ENCODE results near the gene SACS. TPM values are rescaled to one million over a fixed set of nuclear protein-coding genes. Genes with fewer than 3 reads are reported as not detected.

SACS gene
- total and polyA plus RNA-seq, 2 of the 8 experiments (the other 6 are each of a cell fraction or from before 2014, with no cell fraction given), result 11.0 to 54.2 TPM

- Histone ChIP-seq H3K36me3 (ENCODE audit: control insufficient read depth in 2 of 4, insufficient read depth in 4 of 4, low read length in 3 of 4) (0 out of 8 replicates have a peak, but pooled peaks cover 0 to 2% (median 0%) of the 10 kb centered on the region in 4 experiments), H3K4me3 (ENCODE audit: extremely low read depth in 1 of 4, insufficient read depth in 2 of 4, low read depth in 3 of 4, low read length in 4 of 4) (no peak overlapping the region), H3K56ac (replicated peaks; ENCODE audit: insufficient read length, low read depth, low read length) (no peak overlapping the region), H3K18ac (ENCODE audit: extremely low read depth, low read length) (no peak overlapping the region), H4K91ac (replicated peaks; ENCODE audit: insufficient read length, low read length) (no peak overlapping the region), H3K27me3 (replicated peaks in 1 of 4; ENCODE audit: control insufficient read depth in 3 of 4, extremely low read depth in 1 of 4, insufficient read depth in 3 of 4, low read length in 3 of 4) (no peaks in the 10 kb centered on the region), H2BK120ac (replicated peaks; ENCODE audit: low read depth, low read length) (no peak overlapping the region), H3K23ac (ENCODE audit: insufficient read length) (no peak overlapping the region), H3K23me2 (ENCODE audit: low read depth, low read length) (no peaks in the 10 kb centered on the region), H3K4ac (replicated peaks; ENCODE audit: insufficient read length, low read depth, low read length) (no peak overlapping the region), H3K79me1 (ENCODE audit: low read depth, low read length) (no peaks in the 10 kb centered on the region), H2AK5ac (ENCODE audit: low read depth, low read length) (no peak overlapping the region), H3K4me2 (ENCODE audit: insufficient read depth in 1 of 2, low read depth in 2 of 2, low read length in 2 of 2) (no peak overlapping the region), H2BK12ac (ENCODE audit: low read depth, low read length) (no peak overlapping the region), H4K20me1 (replicated peaks in 1 of 2; ENCODE audit: control insufficient read depth in 1 of 2, insufficient read depth in 2 of 2, low read length in 2 of 2) (no peaks in the 10 kb centered on the region), H3K9me3 (ENCODE audit: insufficient read depth in 2 of 2, low read depth in 1 of 2, low read length in 1 of 2) (no peaks in the 10 kb centered on the region), H3K79me2 (ENCODE audit: control insufficient read depth in 1 of 2, insufficient read depth in 2 of 2, low read length in 2 of 2) (no peaks in the 10 kb centered on the region), H3K4me1 (replicated peaks in 1 of 4; ENCODE audit: control insufficient read depth in 3 of 4, insufficient read depth in 4 of 4, low read length in 3 of 4) (peaks cover 0 to 5% (median 2%) of the 10 kb centered on the region in 4 experiments; a peak in 2 of 7 replicates), H2AFZ (ENCODE audit: low read length) (no peak overlapping the region), H2BK5ac (ENCODE audit: low read depth, low read length) (no peak overlapping the region), H2BK20ac (ENCODE audit: low read length) (no peak overlapping the region), H3K27ac (ENCODE audit: low read depth, low read length) (no peak overlapping the region), H3K9ac (replicated peaks in 1 of 4; ENCODE audit: extremely low read depth in 1 of 4, low read depth in 3 of 4, low read length in 3 of 4) (no peak overlapping the region), H3K14ac (ENCODE audit: insufficient read length) (no peak overlapping the region), H4K8ac (ENCODE audit: extremely low read depth, insufficient read depth, low read length) (no peak overlapping the region), H2BK15ac (ENCODE audit: low read length) (no peak overlapping the region), H4K5ac (ENCODE audit: insufficient read length, low read depth, low read length) (no peak overlapping the region)
- CTCF ChIA-PET (ENCODE audit: partially characterized antibody), result no interaction called here
- no peak for DNase-seq (ENCODE audit: low read depth in 1 of 2, low spot score in 2 of 2)
- no peak for FAIRE-seq
- WGBS, 2 experiments (ENCODE audit: extremely low coverage in 1 of 2, insufficient coverage in 1 of 2, insufficient read length in 1 of 2, insufficient replicate concordance in 2 of 2, low coverage in 1 of 2, low lambda C conversion rate in 2 of 2, missing lambda C conversion rate in 1 of 2), result 87% methylated on average over 2 of the region's 2 CpGs; no CpG with 5 or more reads in 1 of the 2 experiments
- POLR2A ChIA-PET (ENCODE audit: partially characterized antibody), result no interaction called here
- TF ChIP-seq RBBP5 (IDR thresholded peaks at IDR 0.05; ENCODE audit: borderline replicate concordance, low read depth, low read length) (no peak), CHD1 (IDR thresholded peaks at IDR 0.05; ENCODE audit: low read depth, low read length) (no peak), CTBP2 (IDR thresholded peaks at IDR 0.05; ENCODE audit: borderline replicate concordance, insufficient read depth, insufficient read length, low read length) (no peak), RAD21 (IDR thresholded peaks at IDR 0.05 in 1 of 2, conservative IDR thresholded peaks at IDR 0.05 in 1 of 2; ENCODE audit: low read depth in 2 of 2, low read length in 2 of 2) (no peak), E2F6 (IDR thresholded peaks at IDR 0.05) (no peak), ZNF274 (IDR thresholded peaks at IDR 0.05; ENCODE audit: borderline replicate concordance, extremely low read depth, low read length) (no peak), EP300 (IDR thresholded peaks at IDR 0.05; ENCODE audit: borderline replicate concordance in 1 of 2, low read depth in 2 of 2, low read length in 2 of 2) (no peak), BCL11A (IDR thresholded peaks at IDR 0.05; ENCODE audit: low read depth in 2 of 2, low read length in 2 of 2) (no peak), MAX (IDR thresholded peaks at IDR 0.05) (no peak), CREB1 (IDR thresholded peaks at IDR 0.05) (no peak), TBP (IDR thresholded peaks at IDR 0.05; ENCODE audit: low read depth, low read length) (no peak), ASH2L (IDR thresholded peaks at IDR 0.05; ENCODE audit: low read length) (no peak), CBX5 (IDR thresholded peaks at IDR 0.05; ENCODE audit: low read depth, low read length) (no peak)
Measured at GRCh38 chr13:23325191-23325590, 108.3 kb downstream of the SACS start.

Data from H1 (cell line).